CD14-positive monocyte (primary cell): Measurements from ENCODE around the gene CLCF1. TPM values are rescaled to one million over a fixed set of nuclear protein-coding genes. Genes with fewer than 3 reads are reported as not detected.
A peak's percentile ranks its signal among the peaks of the same experiment; 100 is the strongest.

Experiments used
- DNase-seq, 3 donors: peaks; one replicate each; pipeline ENCODE4 v3.0.0-alpha.2; 2011 to 2022
- H2AFZ ChIP-seq: 2 replicates; pipeline ENCODE4 v1.6.0; 2012; ENCODE audit warnings: mild to moderate bottlenecking, low read depth, low read length, inconsistent platforms; ENCODE audit not compliant: insufficient read depth, poor library complexity, severe bottlenecking
- H3K27ac ChIP-seq, 2 donors: 1 replicate in 1 of 2; 2 replicates in 1 of 2; pipeline ENCODE4 v1.5.1; 2012 to 2013; ENCODE audit warnings: low read length in 2 of 2, control low read depth in 1 of 2, inconsistent platforms in 1 of 2, low read depth in 1 of 2, mild to moderate bottlenecking in 1 of 2
- H3K27me3 ChIP-seq, 2 donors: one replicate each; pipeline versions ENCODE4 v1.6.0 to v1.6.1; 2011 to 2013; ENCODE audit warnings: low read length in 2 of 2; ENCODE audit not compliant: control insufficient read depth in 2 of 2, insufficient read depth in 2 of 2
- H3K36me3 ChIP-seq, 2 donors: replicated peaks in 1 of 2; 1 replicate in 1 of 2; 2 replicates in 1 of 2; pipeline versions ENCODE4 v1.5.1 to v1.6.1; 2012 to 2013; ENCODE audit warnings: low read length in 2 of 2, control low read depth in 1 of 2, inconsistent platforms in 1 of 2, mild to moderate bottlenecking in 1 of 2; ENCODE audit not compliant: insufficient read depth in 2 of 2, control insufficient read depth in 1 of 2
- H3K4me1 ChIP-seq, 2 donors: 1 replicate in 1 of 2; 2 replicates in 1 of 2; pipeline versions ENCODE4 v1.5.1 to v1.6.1; 2012 to 2013; ENCODE audit warnings: low read length in 2 of 2, control low read depth in 1 of 2, inconsistent platforms in 1 of 2, mild to moderate bottlenecking in 1 of 2, moderate library complexity in 1 of 2; ENCODE audit not compliant: insufficient read depth in 2 of 2, control insufficient read depth in 1 of 2
- H3K4me2 ChIP-seq: replicated peaks from 2 replicates; pipeline ENCODE3; 2012; ENCODE audit warnings: low read length, moderate library complexity, mild to moderate bottlenecking; ENCODE audit not compliant: poor library complexity, severe bottlenecking; ENCODE audit errors: extremely low read depth
- H3K4me3 ChIP-seq, 3 experiments: fragments of 200-600 bp in 1 of 3; sonication (generic) in 1 of 3; replicated peaks in 1 of 3; 1 replicate in 2 of 3; 2 replicates in 1 of 3; pipeline ENCODE4 v1.5.1; 2011 to 2013; ENCODE audit warnings: low read length in 3 of 3, mild to moderate bottlenecking in 3 of 3, control low read depth in 2 of 3, low read depth in 2 of 3, inconsistent platforms in 1 of 3, moderate library complexity in 1 of 3
- H3K79me2 ChIP-seq: 2 replicates; pipeline ENCODE4 v1.6.0; 2012; ENCODE audit warnings: mild to moderate bottlenecking, control low read depth, inconsistent platforms, low read length, moderate library complexity; ENCODE audit not compliant: insufficient read depth
- H3K9ac ChIP-seq: 2 replicates; pipeline ENCODE4 v1.6.0; 2017; ENCODE audit warnings: low read length, mild to moderate bottlenecking; ENCODE audit not compliant: insufficient read depth, poor library complexity, severe bottlenecking
- H3K9me3 ChIP-seq, 2 donors: replicated peaks in 1 of 2; 1 replicate in 1 of 2; 2 replicates in 1 of 2; pipeline versions ENCODE4 v1.5.1 to v1.6.1; 2012 to 2013; ENCODE audit warnings: low read length in 2 of 2, control low read depth in 1 of 2; ENCODE audit not compliant: control insufficient read depth in 1 of 2, insufficient read depth in 1 of 2
- H4K20me1 ChIP-seq: 2 replicates; pipeline ENCODE4 v1.6.0; 2012; ENCODE audit warnings: mild to moderate bottlenecking, low read length, control low read depth, moderate library complexity; ENCODE audit not compliant: insufficient read depth
- H3K27ac Mint-ChIP-seq, 7 donors: one replicate each; pipeline ENCODE4 v1.8.0; 2020; ENCODE audit warnings: mild to moderate bottlenecking in 7 of 7, mixed read lengths in 7 of 7, moderate library complexity in 6 of 7, inconsistent platforms in 2 of 7
- H3K27me3 Mint-ChIP-seq, 3 donors: one replicate each; pipeline ENCODE4 v1.8.0; 2021 to 2022; ENCODE audit warnings: low read depth in 3 of 3, mild to moderate bottlenecking in 3 of 3, mixed read lengths in 3 of 3, moderate library complexity in 3 of 3, inconsistent platforms in 1 of 3
- H3K36me3 Mint-ChIP-seq, 2 donors: one replicate each; pipeline ENCODE4 v1.8.0; 2020; ENCODE audit warnings: mixed read lengths in 2 of 2, inconsistent platforms in 1 of 2, mild to moderate bottlenecking in 1 of 2
- H3K4me1 Mint-ChIP-seq: one replicate; pipeline ENCODE4 v1.8.0; 2020; ENCODE audit warnings: mild to moderate bottlenecking, mixed read lengths
- H3K4me3 Mint-ChIP-seq, 2 donors: one replicate each; pipeline ENCODE4 v1.8.0; 2020; ENCODE audit warnings: mild to moderate bottlenecking in 2 of 2, mixed read lengths in 2 of 2, moderate library complexity in 1 of 2
- H3K9me3 Mint-ChIP-seq, 7 donors: one replicate each; pipeline ENCODE4 v1.8.0; 2020 to 2022; ENCODE audit warnings: mixed read lengths in 7 of 7, mild to moderate bottlenecking in 6 of 7, moderate library complexity in 6 of 7, inconsistent platforms in 2 of 7
- CTCF ChIP-seq: fragments of 200-600 bp; IDR thresholded peaks from one replicate; pipeline ENCODE4 v1.8.0; 2022; ENCODE audit warnings: antibody characterized with exemption, mild to moderate bottlenecking
- WGBS: methylation state at CpG from one replicate; pipeline ENCODE4 v1.1.5; 2013; ENCODE audit warnings: missing lambda C conversion rate; ENCODE audit not compliant: insufficient coverage; 5-methylcytosine and 5-hydroxymethylcytosine counted together
- intact Hi-C, 2 donors: fragments of 100-400 bp; cut with micrococcal nuclease; formaldehyde crosslinking; loops; one replicate each; pipeline versions ENCODE4 v1.15.0 to v1.15.1; 2023
- polyA plus RNA-seq, 3 donors: library from polyadenylated mRNA; depleted of rRNA in 1 of 3; unstranded in 2 of 3; stranded (reverse) in 1 of 3; fragments of 300-500 nt in 2 of 3; fragments of >200 nt in 1 of 3; fragmentation: Illumina TruSeq in 2 of 3; gene quantifications; 1 replicate in 2 of 3; 2 replicates in 1 of 3; pipeline ENCODE4 v1.2.3, GENCODE V29; 2012 to 2021

The CLCF1 gene
- polyA plus RNA-seq, 3 donors: 0.44 to 14.8 (median 0.94) TPM

GRCh38 chr11:67418476-67419281 lies 45.3 kb upstream of the CLCF1 start:
- 22% methylated on average over 25 of the region's 26 CpGs for WGBS
- peaks cover 0 to 12% (median 4%) of the 10 kb centered on the region in 7 donors for H3K9me3 Mint-ChIP-seq
- H3K4me3 ChIP-seq: peak overlapping the region in 1 of 3 experiments; percentile 32
- peaks cover 35 to 56% of the 10 kb centered on the region in 2 donors for H3K4me1 ChIP-seq
- H3K27ac ChIP-seq: no peak overlapping the region
- no peaks in the 10 kb centered on the region for H3K9me3 ChIP-seq
- no peak for TF ChIP-seq CTCF
- no peaks in the 10 kb centered on the region for H3K79me2 ChIP-seq
- H3K36me3 ChIP-seq: no peaks in the 10 kb centered on the region
- peaks cover 35% of the 10 kb centered on the region for H3K4me1 Mint-ChIP-seq
- H4K20me1 ChIP-seq: no peaks in the 10 kb centered on the region
- H3K9ac ChIP-seq: no peak overlapping the region
- intact Hi-C loops: no loop called here
- DNase-seq: peak; percentile 30 to 48 (median 41)
- H2AFZ ChIP-seq: peak overlapping the region; percentile 35
- H3K4me3 Mint-ChIP-seq: peak overlapping the region; percentile 31 to 70
- H3K4me2 ChIP-seq: peak overlapping the region; percentile 45
- H3K36me3 Mint-ChIP-seq: peaks cover 4 to 8% of the 10 kb centered on the region in 2 donors
- H3K27ac Mint-ChIP-seq: no peak overlapping the region
- H3K27me3 ChIP-seq: peaks cover 6 to 62% of the 10 kb centered on the region in 2 donors
- H3K27me3 Mint-ChIP-seq: peaks cover 42 to 65% (median 56%) of the 10 kb centered on the region in 3 donors

DNA sequence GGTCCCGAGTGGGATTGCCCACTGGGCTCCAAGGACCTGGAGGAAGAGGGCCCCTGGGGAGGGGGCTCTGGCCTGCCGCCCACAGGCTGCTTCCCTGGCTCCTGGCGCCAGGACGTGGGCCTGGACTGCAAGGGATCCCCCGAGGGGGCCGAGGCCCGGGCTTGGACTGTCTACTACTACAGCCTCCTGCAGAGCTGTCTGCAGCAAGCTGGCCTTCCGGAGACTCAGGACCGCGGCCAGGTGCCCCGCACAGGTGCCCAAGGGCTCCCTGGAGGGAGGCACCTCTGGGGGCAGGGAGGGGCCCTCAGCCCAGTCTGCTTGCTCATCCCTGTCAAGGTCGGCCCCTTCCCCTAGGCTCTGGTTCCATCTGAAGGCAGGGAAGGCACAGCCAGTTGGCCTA lies 44.0 kb upstream of the CLCF1 start:
- Histone ChIP-seq H3K4me3 (no peak overlapping the region), H4K20me1 (no peaks in the 10 kb centered on the region), H3K79me2 (no peaks in the 10 kb centered on the region), H3K9me3 (no peaks in the 10 kb centered on the region), H2AFZ (no peak overlapping the region), H3K4me2 (no peak overlapping the region), H3K9ac (no peak overlapping the region), H3K36me3 (no peaks in the 10 kb centered on the region), H3K27ac (no peak overlapping the region), H3K4me1 (peaks cover 35 to 56% of the 10 kb centered on the region in 2 donors), H3K27me3 (peaks cover 6 to 68% of the 10 kb centered on the region in 2 donors)
- Mint-ChIP-seq H3K27me3 (peaks cover 46 to 77% (median 67%) of the 10 kb centered on the region in 3 donors), H3K4me3 (peak overlapping the region in 1 of 2 donors; percentile 75), H3K36me3 (peaks cover 4 to 8% of the 10 kb centered on the region in 2 donors), H3K4me1 (peaks cover 35% of the 10 kb centered on the region), H3K27ac (no peak overlapping the region), H3K9me3 (peaks cover 0 to 12% (median 4%) of the 10 kb centered on the region in 7 donors)
- TF ChIP-seq CTCF: no peak
- WGBS: 91% methylated on average over 10 of the region's 12 CpGs
- intact Hi-C loops: no loop called here
- no peak for DNase-seq
